GM06990 (cell line): Measurements from ENCODE around the gene TMPRSS6.

Experiments used
- DNase-seq: peaks from one replicate; pipeline ENCODE4 v3.0.0-alpha.2; 2011; ENCODE audit not compliant: insufficient read length; ENCODE audit errors: extremely low read depth
- H3K27me3 ChIP-seq: replicated peaks from 2 replicates; pipeline ENCODE4 v1.6.0; 2011; ENCODE audit warnings: low read length; ENCODE audit not compliant: control insufficient read depth, insufficient read depth
- H3K36me3 ChIP-seq: 2 replicates; pipeline ENCODE4 v1.5.1; 2011; ENCODE audit warnings: low read length; ENCODE audit not compliant: control insufficient read depth, insufficient read depth
- H3K4me3 ChIP-seq: replicated peaks from 2 replicates; pipeline ENCODE4 v1.5.1; 2011; ENCODE audit warnings: low read depth, mild to moderate bottlenecking, control low read depth, low read length
- TF ChIP-seq, protein P1 (sequence below): IDR thresholded peaks from 2 replicates; pipeline ENCODE4 v1.5.1; 2011; ENCODE audit warnings: low read length, control low read depth, mild to moderate bottlenecking, inconsistent platforms; ENCODE audit not compliant: insufficient read depth, poor library complexity, severe bottlenecking

TMPRSS6 gene

DNA sequence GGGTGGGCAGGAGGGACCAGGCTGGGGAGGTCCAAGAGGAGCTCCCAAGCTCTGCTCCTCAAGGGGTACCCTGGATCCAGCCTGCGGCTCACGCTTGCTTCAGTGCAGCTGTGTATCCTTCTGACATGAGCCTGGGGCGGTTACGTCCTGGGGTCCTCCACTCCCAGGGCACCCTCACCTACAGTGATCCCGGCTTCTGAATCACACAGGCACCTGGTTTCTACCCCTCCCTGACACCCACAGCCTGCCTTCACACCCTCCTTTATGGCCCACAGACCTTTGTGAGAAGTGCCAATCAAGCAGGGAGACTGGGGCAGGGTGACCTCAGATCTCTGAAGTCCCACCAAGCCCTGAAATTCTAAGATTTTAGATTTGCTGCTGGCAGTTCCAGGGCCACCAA lies 88.5 kb downstream of the TMPRSS6 start:
- no peaks in the 10 kb centered on the region for H3K27me3 ChIP-seq
- no peaks in the 10 kb centered on the region; the same call in 1 of the 2 replicates for H3K36me3 ChIP-seq
- H3K4me3 ChIP-seq, result no peak overlapping the region
- DNase-seq, result no peak
- TF ChIP-seq, protein P1, sequence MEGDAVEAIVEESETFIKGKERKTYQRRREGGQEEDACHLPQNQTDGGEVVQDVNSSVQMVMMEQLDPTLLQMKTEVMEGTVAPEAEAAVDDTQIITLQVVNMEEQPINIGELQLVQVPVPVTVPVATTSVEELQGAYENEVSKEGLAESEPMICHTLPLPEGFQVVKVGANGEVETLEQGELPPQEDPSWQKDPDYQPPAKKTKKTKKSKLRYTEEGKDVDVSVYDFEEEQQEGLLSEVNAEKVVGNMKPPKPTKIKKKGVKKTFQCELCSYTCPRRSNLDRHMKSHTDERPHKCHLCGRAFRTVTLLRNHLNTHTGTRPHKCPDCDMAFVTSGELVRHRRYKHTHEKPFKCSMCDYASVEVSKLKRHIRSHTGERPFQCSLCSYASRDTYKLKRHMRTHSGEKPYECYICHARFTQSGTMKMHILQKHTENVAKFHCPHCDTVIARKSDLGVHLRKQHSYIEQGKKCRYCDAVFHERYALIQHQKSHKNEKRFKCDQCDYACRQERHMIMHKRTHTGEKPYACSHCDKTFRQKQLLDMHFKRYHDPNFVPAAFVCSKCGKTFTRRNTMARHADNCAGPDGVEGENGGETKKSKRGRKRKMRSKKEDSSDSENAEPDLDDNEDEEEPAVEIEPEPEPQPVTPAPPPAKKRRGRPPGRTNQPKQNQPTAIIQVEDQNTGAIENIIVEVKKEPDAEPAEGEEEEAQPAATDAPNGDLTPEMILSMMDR, result no peak

DNA sequence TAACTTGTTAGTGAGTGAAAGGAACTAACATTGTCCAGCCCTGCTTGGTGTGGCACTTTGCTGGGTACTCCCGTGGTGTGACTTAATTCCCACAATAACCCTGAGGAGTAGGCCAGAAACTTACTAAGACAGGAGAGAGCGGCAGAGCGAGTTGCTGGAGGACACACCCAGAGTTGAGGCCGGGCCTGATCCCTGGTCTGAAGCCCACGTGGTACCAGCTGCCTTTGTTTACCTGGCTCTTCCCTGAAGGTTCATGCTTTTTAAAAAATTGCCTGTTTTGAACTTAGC lies 89.4 kb downstream of the TMPRSS6 start:
- Histone ChIP-seq H3K27me3 (no peaks in the 10 kb centered on the region), H3K36me3 (no peaks in the 10 kb centered on the region; the same call in 1 of the 2 replicates), H3K4me3 (peak overlapping the region; percentile 66)
- no peak for DNase-seq
- TF ChIP-seq, protein P1, result no peak

DNA sequence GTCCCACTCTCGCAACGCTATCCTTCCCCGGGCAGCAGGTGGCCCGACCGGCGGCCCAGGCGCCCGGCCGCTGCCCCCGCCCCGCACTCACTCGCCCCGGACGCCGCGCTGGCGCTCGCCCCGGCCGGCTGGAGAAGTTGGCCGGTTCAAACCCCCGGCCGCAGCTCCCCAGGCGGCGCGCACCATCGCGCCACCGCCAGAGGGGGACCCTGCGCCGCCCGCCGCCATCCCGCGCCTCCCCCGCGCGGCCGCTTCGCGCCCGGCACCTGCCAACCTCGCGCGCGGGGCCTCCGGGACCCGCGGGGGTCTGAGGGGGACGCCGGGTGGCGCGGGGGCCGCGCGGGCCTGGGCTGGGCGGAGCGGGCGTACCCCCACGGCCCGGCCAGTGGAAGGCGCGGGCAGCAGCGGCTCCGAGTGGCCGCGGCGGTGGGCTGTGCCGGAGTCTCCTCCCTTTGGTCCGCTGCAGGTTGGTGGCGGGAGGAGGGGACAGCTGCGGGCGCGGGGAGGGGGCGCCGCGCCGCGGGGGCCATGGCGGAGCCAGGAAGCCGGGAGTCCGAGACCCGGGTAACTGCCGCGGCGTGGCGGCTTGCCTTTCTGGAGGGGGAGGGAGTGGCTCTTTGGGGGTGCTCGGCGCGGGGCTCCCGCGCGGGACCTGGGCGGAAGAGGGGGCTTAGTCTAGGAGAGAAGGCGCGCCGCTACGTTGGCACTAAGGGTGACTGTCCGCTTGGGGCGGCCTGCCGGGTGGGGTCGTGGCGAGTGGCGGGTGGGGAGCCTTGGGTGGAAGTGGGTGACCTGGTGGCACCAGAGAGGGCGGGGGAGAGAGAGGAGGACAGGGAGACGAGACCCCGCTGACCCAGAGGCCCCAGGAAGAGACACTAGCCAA lies 90.0 kb downstream of the TMPRSS6 start, which contains the start of the genes MPST and TST:
Gene MPST (plus strand): TSS at position 434 of the 883 bp plus-strand sequence. CDS start 95 bp downstream, at position 529.
Gene TST (minus strand): TSS at position 139 of the 883 bp plus-strand sequence. CDS start 715 bp downstream, outside the sequence.
- H3K36me3 ChIP-seq, result no peaks in the 10 kb centered on the region; the same call in 1 of the 2 replicates
- H3K27me3 ChIP-seq, result no peaks in the 10 kb centered on the region
- H3K4me3 ChIP-seq, result peak within 1 kb of the TSS; percentile 68
- TF ChIP-seq, protein P1, result peak; percentile 15
- DNase-seq, result peak; percentile 77

DNA sequence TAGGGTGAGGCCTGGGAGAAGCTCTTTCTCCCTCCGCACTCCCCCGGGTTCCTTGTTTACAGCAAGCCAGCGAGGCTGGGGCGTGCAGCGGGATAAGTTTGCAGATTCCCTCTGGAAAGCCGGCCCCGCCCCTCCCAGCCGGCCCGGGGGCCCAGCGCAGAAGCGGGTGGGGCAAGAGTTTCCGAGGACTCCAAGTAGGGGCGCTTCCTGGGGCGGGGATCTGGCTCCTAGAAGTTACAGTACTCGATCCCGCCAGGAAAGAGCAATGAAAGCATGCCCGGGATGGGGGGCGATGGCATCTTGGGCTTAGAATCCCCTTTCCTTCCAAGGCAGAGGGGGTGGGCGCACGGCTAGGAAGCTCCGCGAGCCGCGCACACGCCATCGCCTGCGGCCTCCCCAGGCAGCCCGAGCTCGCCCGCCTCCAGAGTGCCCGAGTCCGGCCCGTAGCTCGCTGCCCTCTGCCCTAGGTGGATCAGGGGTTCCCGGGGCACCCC lies 90.7 kb downstream of the TMPRSS6 start:
- no peaks in the 10 kb centered on the region for H3K27me3 ChIP-seq
- peak overlapping the region; percentile 68 for H3K4me3 ChIP-seq
- DNase-seq, result no peak
- H3K36me3 ChIP-seq, result no peaks in the 10 kb centered on the region; the same call in 1 of the 2 replicates
- TF ChIP-seq, protein P1, result no peak

DNA sequence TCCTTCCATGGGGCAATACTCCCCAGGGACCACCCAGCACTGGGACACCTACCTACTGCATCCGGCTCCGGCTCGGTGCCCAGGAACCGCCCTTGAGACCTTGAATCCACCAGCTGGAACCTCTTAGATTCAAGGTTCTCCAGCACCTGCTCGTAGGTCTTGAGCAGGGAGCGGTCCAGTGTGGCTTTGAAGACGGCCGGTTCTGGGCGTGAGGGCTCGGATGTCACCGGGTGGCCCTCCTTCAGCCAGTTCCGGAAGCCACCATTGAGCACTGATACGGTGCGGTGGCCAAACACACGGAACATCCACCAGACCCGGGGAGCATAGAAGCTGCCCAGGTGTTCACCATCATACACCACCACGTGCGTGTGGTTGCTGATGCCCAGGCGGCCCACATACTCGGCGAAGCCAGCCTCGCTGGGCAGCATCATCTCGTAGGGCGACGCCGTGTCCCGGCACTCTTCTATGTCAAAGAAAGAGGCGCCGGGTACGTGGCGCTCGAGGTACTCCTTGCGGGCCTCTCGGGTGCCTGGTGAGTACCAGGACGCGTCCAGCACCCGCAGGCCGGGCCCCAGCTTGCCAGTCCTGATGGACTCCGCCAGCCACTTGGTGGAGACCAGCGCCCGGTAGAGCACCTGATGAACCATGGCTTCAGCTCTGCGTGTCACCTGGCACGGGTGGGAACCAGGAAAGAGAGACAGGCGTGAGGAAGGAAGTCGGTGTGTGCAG lies 91.3 kb downstream of the TMPRSS6 start:
- TF ChIP-seq, protein P1, result no peak
- no peak for DNase-seq
- Histone ChIP-seq H3K27me3 (no peaks in the 10 kb centered on the region), H3K4me3 (peak overlapping the region; percentile 68), H3K36me3 (no peaks in the 10 kb centered on the region; the same call in 1 of the 2 replicates)
